Activated CD4-positive, alpha-beta T cell treated with anti-CD3 and anti-CD28 coated beads, Interleukin-2, amount 10 ng/mL, durations not matched to agents 24 days and 14 days (primary cell): Measurements from ENCODE around the gene SLC28A3. TPM values are rescaled to one million over a fixed set of nuclear protein-coding genes. Genes with fewer than 3 reads are reported as not detected.
"Not testable (repeated sequence)": the region's sequence is repeated elsewhere in the genome, so short reads cannot be mapped to it uniquely, and the experiment has no call there.

Experiments
- DNase-seq: peaks from one replicate; pipeline ENCODE4 v3.0.0; 2022
- H3K27ac Mint-ChIP-seq: one replicate; pipeline ENCODE4 v1.8.0; 2022; ENCODE audit warnings: mild to moderate bottlenecking, mixed read lengths
- H3K27me3 Mint-ChIP-seq: one replicate; pipeline ENCODE4 v1.8.0; 2022; ENCODE audit warnings: mixed read lengths
- H3K36me3 Mint-ChIP-seq: one replicate; pipeline ENCODE4 v1.8.0; 2022; ENCODE audit warnings: low read depth, mild to moderate bottlenecking, mixed read lengths
- H3K4me1 Mint-ChIP-seq: one replicate; pipeline ENCODE4 v1.8.0; 2021; ENCODE audit warnings: mixed read lengths
- H3K4me3 Mint-ChIP-seq: one replicate; pipeline ENCODE4 v1.8.0; 2022; ENCODE audit warnings: mild to moderate bottlenecking, moderate library complexity, mixed read lengths
- H3K9me3 Mint-ChIP-seq: one replicate; pipeline ENCODE4 v1.8.0; 2021; ENCODE audit warnings: mixed read lengths
- intact Hi-C: fragments of 100-400 bp; cut with micrococcal nuclease; formaldehyde crosslinking; loops from one replicate; pipeline ENCODE4 v1.15.1; 2023
- total RNA-seq: library from RNA; stranded (reverse); gene quantifications from 2 replicates; pipeline ENCODE4 v1.2.3, GENCODE V29; 2022

Gene SLC28A3, protein sequence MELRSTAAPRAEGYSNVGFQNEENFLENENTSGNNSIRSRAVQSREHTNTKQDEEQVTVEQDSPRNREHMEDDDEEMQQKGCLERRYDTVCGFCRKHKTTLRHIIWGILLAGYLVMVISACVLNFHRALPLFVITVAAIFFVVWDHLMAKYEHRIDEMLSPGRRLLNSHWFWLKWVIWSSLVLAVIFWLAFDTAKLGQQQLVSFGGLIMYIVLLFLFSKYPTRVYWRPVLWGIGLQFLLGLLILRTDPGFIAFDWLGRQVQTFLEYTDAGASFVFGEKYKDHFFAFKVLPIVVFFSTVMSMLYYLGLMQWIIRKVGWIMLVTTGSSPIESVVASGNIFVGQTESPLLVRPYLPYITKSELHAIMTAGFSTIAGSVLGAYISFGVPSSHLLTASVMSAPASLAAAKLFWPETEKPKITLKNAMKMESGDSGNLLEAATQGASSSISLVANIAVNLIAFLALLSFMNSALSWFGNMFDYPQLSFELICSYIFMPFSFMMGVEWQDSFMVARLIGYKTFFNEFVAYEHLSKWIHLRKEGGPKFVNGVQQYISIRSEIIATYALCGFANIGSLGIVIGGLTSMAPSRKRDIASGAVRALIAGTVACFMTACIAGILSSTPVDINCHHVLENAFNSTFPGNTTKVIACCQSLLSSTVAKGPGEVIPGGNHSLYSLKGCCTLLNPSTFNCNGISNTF
- 0.44 and 0.54 TPM in 2 replicates for total RNA-seq

DNA sequence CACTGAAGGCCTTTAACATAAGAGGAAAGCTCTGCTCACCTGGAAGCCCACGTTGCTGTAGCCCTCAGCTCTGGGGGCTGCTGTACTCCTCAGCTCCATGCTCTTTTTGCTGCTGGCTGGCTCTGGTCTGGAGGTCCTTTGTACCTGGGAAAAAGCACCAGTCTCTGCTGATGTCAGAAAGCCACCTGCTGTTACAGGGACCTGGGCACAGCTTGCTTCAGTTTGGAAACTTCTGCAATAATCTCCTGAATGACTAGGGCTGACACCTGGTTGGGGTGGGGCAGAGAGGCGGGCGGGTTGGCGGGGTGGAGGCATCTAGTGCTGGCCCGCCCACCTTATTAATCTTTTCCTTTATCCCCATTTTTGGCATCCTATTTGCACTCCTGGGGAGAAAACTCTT is at the start of gene SLC28A3:
Gene SLC28A3 (minus strand): TSS at position 224 of the 400 bp plus-strand sequence. CDS start 125 bp downstream, at position 99.
- no peaks in the 10 kb centered on the region for H3K36me3 Mint-ChIP-seq
- H3K27me3 Mint-ChIP-seq, result peaks cover 12% of the 10 kb centered on the region
- H3K27ac Mint-ChIP-seq, result no peak within 1 kb of the TSS
- H3K4me3 Mint-ChIP-seq, result no peak within 1 kb of the TSS
- H3K9me3 Mint-ChIP-seq, result no peaks in the 10 kb centered on the region
- intact Hi-C loops, result no loop called here
- DNase-seq, result no peak
- H3K4me1 Mint-ChIP-seq, result no peaks in the 10 kb centered on the region

DNA sequence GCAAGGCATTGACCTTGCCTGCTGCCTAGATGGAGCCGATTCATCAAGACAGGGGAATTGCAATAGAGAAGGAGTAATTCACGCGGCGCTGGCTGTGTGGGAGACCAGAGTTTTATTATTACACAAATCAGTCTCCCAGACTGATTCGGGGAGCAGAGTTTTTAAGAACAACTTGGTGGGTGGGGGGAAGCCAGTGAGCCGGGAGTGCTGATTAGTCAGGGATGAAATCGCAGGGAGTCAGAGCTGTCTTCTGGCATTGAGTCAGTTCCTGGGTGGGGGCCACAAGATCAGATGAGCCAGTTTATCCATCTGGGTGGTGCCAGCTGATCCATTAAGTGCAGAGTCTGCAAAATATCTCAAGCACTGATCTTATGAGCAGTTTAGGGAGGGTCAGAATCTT is 49.7 kb upstream of the SLC28A3 start:
- not testable (repeated sequence) for H3K27ac Mint-ChIP-seq, H3K27me3 Mint-ChIP-seq, H3K9me3 Mint-ChIP-seq, H3K4me1 Mint-ChIP-seq, H3K4me3 Mint-ChIP-seq, DNase-seq, H3K36me3 Mint-ChIP-seq
- intact Hi-C loops, result loop anchor here (10.0 kb wide), 1 partner anchor 565 kb away; no protein-coding TSS in a partner anchor

DNA sequence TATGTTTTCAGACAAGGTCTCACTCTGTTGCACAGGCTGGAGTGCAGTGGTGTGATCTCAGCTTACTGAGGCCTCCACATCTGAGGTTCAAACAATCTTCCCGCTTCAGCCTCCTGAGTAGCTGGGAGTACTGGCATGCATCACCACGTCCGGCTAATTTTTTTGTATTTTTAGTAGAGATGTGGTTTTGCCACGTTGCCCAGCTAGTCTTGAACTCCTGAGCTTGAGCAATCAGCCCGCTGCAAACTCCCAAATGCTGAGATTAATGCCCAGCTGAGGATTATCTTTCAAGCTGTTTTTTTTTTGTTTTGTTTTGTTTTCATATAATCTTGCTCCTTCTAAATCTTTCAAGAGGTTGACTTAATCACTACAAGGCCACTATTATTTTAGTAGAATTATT is 47.3 kb upstream of the SLC28A3 start:
- DNase-seq, result no peak
- intact Hi-C loops, result no loop called here
- Mint-ChIP-seq H3K27me3 (peaks cover 4% of the 10 kb centered on the region), H3K36me3 (no peaks in the 10 kb centered on the region), H3K27ac (no peak overlapping the region), H3K4me3 (no peak overlapping the region), H3K4me1 (no peaks in the 10 kb centered on the region), H3K9me3 (no peaks in the 10 kb centered on the region)

DNA sequence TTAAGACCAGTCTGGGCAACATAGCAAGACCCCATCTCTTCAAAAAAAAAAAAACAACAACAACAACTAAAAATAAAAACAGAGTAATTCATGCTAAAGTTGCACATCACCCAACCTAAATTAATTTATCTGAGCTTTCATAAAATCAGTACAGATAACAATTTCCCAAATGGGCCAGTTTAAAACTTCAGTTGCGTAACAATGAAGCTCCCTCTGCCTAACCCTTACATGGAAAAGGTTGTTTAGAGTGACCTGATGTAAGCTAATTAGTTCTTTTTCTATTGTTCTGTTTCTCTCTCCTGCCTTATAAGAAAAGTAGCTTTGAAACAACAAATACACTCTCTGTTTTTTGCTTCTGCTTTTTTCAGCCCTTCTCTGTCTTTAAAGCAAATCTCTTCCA is 46.2 kb upstream of the SLC28A3 start:
- intact Hi-C loops, result no loop called here
- Mint-ChIP-seq H3K4me1 (no peaks in the 10 kb centered on the region), H3K4me3 (no peak overlapping the region), H3K27ac (no peak overlapping the region), H3K9me3 (no peaks in the 10 kb centered on the region), H3K27me3 (peaks cover 4% of the 10 kb centered on the region), H3K36me3 (no peaks in the 10 kb centered on the region)
- DNase-seq, result no peak

DNA sequence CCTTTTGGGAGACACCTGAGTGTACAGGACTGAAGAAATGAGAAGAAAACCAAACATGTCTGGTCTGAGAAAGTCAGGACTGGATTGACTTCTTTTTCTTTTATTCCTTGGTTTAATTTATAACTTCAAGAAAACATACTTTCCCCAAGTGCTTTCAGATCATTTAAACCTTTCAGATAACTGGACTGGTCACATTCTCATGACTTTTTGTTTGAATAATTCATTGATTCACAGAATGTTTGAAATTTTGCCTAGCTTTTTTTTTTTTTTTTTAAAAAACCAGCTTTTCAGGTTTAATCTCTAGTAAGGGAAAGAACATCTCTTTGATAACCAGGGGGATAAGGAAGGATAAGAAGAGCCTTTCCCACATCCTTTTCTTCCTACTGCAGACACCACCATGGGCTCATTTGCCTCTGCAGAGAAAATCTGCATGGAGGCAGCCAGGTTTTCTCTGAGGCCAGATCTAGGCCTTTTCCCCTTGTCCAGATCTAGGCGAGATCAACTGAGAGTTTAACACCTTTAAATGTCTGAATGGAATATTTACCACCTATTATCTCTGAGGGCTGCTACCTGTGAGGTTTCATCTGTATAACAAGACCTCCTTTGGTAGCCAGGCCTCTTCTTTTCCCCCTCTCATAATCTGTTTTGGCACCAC is 45.0 kb upstream of the SLC28A3 start:
- Mint-ChIP-seq H3K9me3 (no peaks in the 10 kb centered on the region), H3K27me3 (peaks cover 4% of the 10 kb centered on the region), H3K36me3 (no peaks in the 10 kb centered on the region), H3K27ac (no peak overlapping the region), H3K4me1 (no peaks in the 10 kb centered on the region), H3K4me3 (no peak overlapping the region)
- intact Hi-C loops, result no loop called here
- no peak for DNase-seq

DNA sequence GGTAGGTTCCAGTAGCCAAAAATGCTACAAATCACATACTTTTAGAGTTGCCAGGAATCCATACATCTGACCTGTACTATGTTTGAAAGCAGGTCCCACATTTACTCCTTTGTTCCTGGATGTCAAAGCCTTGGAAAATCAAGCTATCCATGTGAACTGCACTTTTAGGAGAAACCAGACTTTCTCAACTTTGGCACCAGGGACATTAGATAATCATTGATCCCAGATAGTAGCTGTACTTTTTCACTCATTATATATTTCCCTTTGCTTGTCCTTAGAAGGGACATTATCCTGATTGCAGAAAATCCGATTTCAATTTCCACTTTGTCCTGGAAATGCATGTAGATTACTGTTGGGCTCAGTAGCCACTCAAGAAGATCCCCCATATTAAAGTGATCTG is 44.1 kb upstream of the SLC28A3 start:
- no peak for DNase-seq
- Mint-ChIP-seq H3K27me3 (peaks cover 4% of the 10 kb centered on the region), H3K9me3 (no peaks in the 10 kb centered on the region), H3K4me3 (no peak overlapping the region), H3K36me3 (no peaks in the 10 kb centered on the region), H3K27ac (no peak overlapping the region), H3K4me1 (no peaks in the 10 kb centered on the region)
- intact Hi-C loops, result no loop called here

GRCh38 chr9:84383178-84383577 is 42.6 kb upstream of the SLC28A3 start:
- Mint-ChIP-seq H3K36me3 (no peaks in the 10 kb centered on the region), H3K4me1 (no peaks in the 10 kb centered on the region), H3K27me3 (peaks cover 10% of the 10 kb centered on the region), H3K4me3 (no peak overlapping the region), H3K27ac (no peak overlapping the region), H3K9me3 (no peaks in the 10 kb centered on the region)
- intact Hi-C loops, result no loop called here
- DNase-seq, result no peak

GRCh38 chr9:84382720-84383119 is 42.2 kb upstream of the SLC28A3 start:
- Mint-ChIP-seq H3K27me3 (peaks cover 10% of the 10 kb centered on the region), H3K27ac (no peak overlapping the region), H3K9me3 (no peaks in the 10 kb centered on the region), H3K4me3 (no peak overlapping the region), H3K36me3 (no peaks in the 10 kb centered on the region), H3K4me1 (no peaks in the 10 kb centered on the region)
- no peak for DNase-seq
- intact Hi-C loops, result no loop called here

DNA sequence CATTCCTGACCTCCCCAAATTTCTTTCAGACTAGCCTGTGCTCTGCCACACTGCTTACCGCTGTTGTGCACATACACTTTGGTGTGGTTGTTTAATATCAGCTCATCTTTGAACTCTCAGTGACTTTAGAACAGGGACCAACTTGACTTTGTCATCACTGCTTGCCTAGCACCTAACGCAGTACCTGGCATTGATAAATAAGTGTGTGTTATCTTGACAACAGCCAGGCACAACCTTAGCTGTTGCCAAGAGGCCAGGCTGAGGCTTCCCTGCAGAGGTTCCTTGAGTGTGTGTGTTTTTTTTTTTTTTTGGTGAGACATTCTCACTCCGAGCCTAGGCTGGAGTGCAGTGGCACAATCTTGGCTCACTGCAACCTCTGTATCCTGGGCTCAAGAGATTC is 41.0 kb upstream of the SLC28A3 start:
- no peaks in the 10 kb centered on the region for H3K36me3 Mint-ChIP-seq
- H3K4me1 Mint-ChIP-seq, result no peaks in the 10 kb centered on the region
- H3K27me3 Mint-ChIP-seq, result peaks cover 12% of the 10 kb centered on the region

GRCh38 chr9:84379740-84380139 is 39.2 kb upstream of the SLC28A3 start:
- intact Hi-C loops, result no loop called here
- Mint-ChIP-seq H3K9me3 (no peaks in the 10 kb centered on the region), H3K27me3 (peaks cover 22% of the 10 kb centered on the region), H3K36me3 (no peaks in the 10 kb centered on the region), H3K4me1 (no peaks in the 10 kb centered on the region), H3K27ac (no peak overlapping the region), H3K4me3 (no peak overlapping the region)
- no peak for DNase-seq

More for the DNA sequence above, 41.0 kb upstream of the SLC28A3 start:
- no peaks in the 10 kb centered on the region for H3K9me3 Mint-ChIP-seq
- DNase-seq, result no peak
- intact Hi-C loops, result no loop called here
- no peak overlapping the region for H3K27ac Mint-ChIP-seq
- H3K4me3 Mint-ChIP-seq, result no peak overlapping the region

GRCh38 chr9:84375954-84376353 is 35.4 kb upstream of the SLC28A3 start:
- Mint-ChIP-seq H3K27ac (no peak overlapping the region), H3K9me3 (no peaks in the 10 kb centered on the region), H3K4me3 (no peak overlapping the region), H3K27me3 (peaks cover 19% of the 10 kb centered on the region), H3K4me1 (no peaks in the 10 kb centered on the region), H3K36me3 (no peaks in the 10 kb centered on the region)
- no peak for DNase-seq
- intact Hi-C loops, result no loop called here

DNA sequence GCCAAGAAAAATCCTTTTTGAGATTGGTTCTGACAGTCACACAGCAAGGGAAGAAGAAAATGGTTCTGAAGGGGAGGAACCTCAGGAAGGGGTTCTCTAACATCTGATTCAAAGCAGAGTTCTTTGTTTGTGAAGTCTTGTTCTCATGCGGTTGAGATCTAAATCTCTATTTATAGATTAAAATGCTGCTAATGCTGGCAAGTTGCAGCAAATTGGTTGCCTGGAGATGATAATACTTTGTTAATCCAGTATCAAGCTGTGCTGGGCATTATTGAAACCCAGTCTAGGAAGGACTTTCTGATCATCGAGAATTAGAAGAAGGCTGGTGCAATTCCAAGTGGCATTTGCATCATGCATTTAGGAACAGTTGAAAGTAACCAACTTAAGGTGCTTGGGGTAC is 34.0 kb upstream of the SLC28A3 start:
- intact Hi-C loops, result no loop called here
- H3K4me3 Mint-ChIP-seq, result no peak overlapping the region
- H3K36me3 Mint-ChIP-seq, result no peaks in the 10 kb centered on the region

GRCh38 chr9:84374013-84374412 is 33.5 kb upstream of the SLC28A3 start:
- Mint-ChIP-seq H3K36me3 (no peaks in the 10 kb centered on the region), H3K27me3 (peaks cover 17% of the 10 kb centered on the region), H3K9me3 (no peaks in the 10 kb centered on the region), H3K4me1 (no peaks in the 10 kb centered on the region), H3K4me3 (no peak overlapping the region), H3K27ac (no peak overlapping the region)
- intact Hi-C loops, result no loop called here
- no peak for DNase-seq

More for the DNA sequence above, 34.0 kb upstream of the SLC28A3 start:
- H3K9me3 Mint-ChIP-seq, result no peaks in the 10 kb centered on the region
- DNase-seq, result no peak
- H3K27ac Mint-ChIP-seq, result no peak overlapping the region
- H3K4me1 Mint-ChIP-seq, result no peaks in the 10 kb centered on the region
- peaks cover 20% of the 10 kb centered on the region for H3K27me3 Mint-ChIP-seq

- H3K4me1 Mint-ChIP-seq, result no peaks in the 10 kb centered on the region
- no peak for DNase-seq
- intact Hi-C loops, result no loop called here
- H3K36me3 Mint-ChIP-seq, result no peaks in the 10 kb centered on the region
- no peak overlapping the region for H3K4me3 Mint-ChIP-seq
- no peak overlapping the region for H3K27ac Mint-ChIP-seq
- no peaks in the 10 kb centered on the region for H3K9me3 Mint-ChIP-seq
- peaks cover 13% of the 10 kb centered on the region for H3K27me3 Mint-ChIP-seq
Observed at GRCh38 chr9:84371737-84372136, 31.2 kb upstream of the SLC28A3 start.
